Stimulated activated effector memory CD8-positive, alpha-beta T cell treated with anti-CD3 and anti-CD28 coated beads, Interleukin-12 subunit alpha, Interleukin-12 subunit beta, amount 100 ng/mL, for 72 hours (primary cell): ENCODE data around the gene GRID1.

Experiments
- ATAC-seq: fragments of 150-1000 bp; cut with Tn5 transposase; 2 replicates; pipeline ENCODE4 v1.10.0; 2021
- DNase-seq, 2 donors: peaks; one replicate each; pipeline ENCODE4 v3.0.0; 2021 to 2022; ENCODE audit warnings: low spot score in 2 of 2
- H3K27ac Mint-ChIP-seq: one replicate; pipeline ENCODE4 v1.8.0; 2022; ENCODE audit warnings: mild to moderate bottlenecking, mixed read lengths
- H3K36me3 Mint-ChIP-seq: one replicate; pipeline ENCODE4 v1.8.0; 2022; ENCODE audit warnings: mild to moderate bottlenecking, mixed read lengths
- H3K4me1 Mint-ChIP-seq: one replicate; pipeline ENCODE4 v1.8.0; 2022; ENCODE audit warnings: mixed read lengths
- H3K4me3 Mint-ChIP-seq: one replicate; pipeline ENCODE4 v1.8.0; 2022; ENCODE audit warnings: mild to moderate bottlenecking, mixed read lengths
- H3K9me3 Mint-ChIP-seq: one replicate; pipeline ENCODE4 v1.8.0; 2022; ENCODE audit warnings: mixed read lengths

GRID1 gene

GRCh38 chr10:86219271-86219670 lies 147.3 kb downstream of the GRID1 start:
- ATAC-seq: no peak
- Mint-ChIP-seq H3K27ac (no peak overlapping the region), H3K4me3 (no peak overlapping the region), H3K36me3 (no peaks in the 10 kb centered on the region), H3K9me3 (no peaks in the 10 kb centered on the region), H3K4me1 (no peaks in the 10 kb centered on the region)
- no peak for DNase-seq

GRCh38 chr10:86218842-86219241 lies 147.8 kb downstream of the GRID1 start:
- no peak overlapping the region for H3K27ac Mint-ChIP-seq
- H3K9me3 Mint-ChIP-seq: no peaks in the 10 kb centered on the region
- DNase-seq (no peak), ATAC-seq (no peak)
- no peak overlapping the region for H3K4me3 Mint-ChIP-seq
- no peaks in the 10 kb centered on the region for H3K4me1 Mint-ChIP-seq
- no peaks in the 10 kb centered on the region for H3K36me3 Mint-ChIP-seq

- Mint-ChIP-seq H3K9me3 (no peaks in the 10 kb centered on the region), H3K27ac (no peak overlapping the region), H3K4me1 (no peaks in the 10 kb centered on the region), H3K4me3 (no peak overlapping the region), H3K36me3 (no peaks in the 10 kb centered on the region)
- DNase-seq (no peak), ATAC-seq (no peak)
Measured at GRCh38 chr10:86218160-86218559, 148.4 kb downstream of the GRID1 start.

GRCh38 chr10:86217371-86218080 lies 149.1 kb downstream of the GRID1 start:
- no peak overlapping the region for H3K4me3 Mint-ChIP-seq
- no peaks in the 10 kb centered on the region for H3K36me3 Mint-ChIP-seq
- no peak overlapping the region for H3K27ac Mint-ChIP-seq
- H3K4me1 Mint-ChIP-seq: no peaks in the 10 kb centered on the region
- no peak for DNase-seq
- no peak for ATAC-seq
- no peaks in the 10 kb centered on the region for H3K9me3 Mint-ChIP-seq

- no peak for DNase-seq
- H3K9me3 Mint-ChIP-seq: no peaks in the 10 kb centered on the region
- ATAC-seq: no peak
- H3K4me3 Mint-ChIP-seq: no peak overlapping the region
- H3K27ac Mint-ChIP-seq: no peak overlapping the region
- H3K4me1 Mint-ChIP-seq: no peaks in the 10 kb centered on the region
- H3K36me3 Mint-ChIP-seq: no peaks in the 10 kb centered on the region
Measured at GRCh38 chr10:86216886-86217285, 149.7 kb downstream of the GRID1 start.

- Mint-ChIP-seq H3K27ac (no peak overlapping the region), H3K4me3 (no peak overlapping the region), H3K36me3 (no peaks in the 10 kb centered on the region), H3K9me3 (no peaks in the 10 kb centered on the region), H3K4me1 (no peaks in the 10 kb centered on the region)
- ATAC-seq (no peak), DNase-seq (no peak)
Measured at GRCh38 chr10:86215712-86216111, 150.9 kb downstream of the GRID1 start.

- Mint-ChIP-seq H3K9me3 (no peaks in the 10 kb centered on the region), H3K36me3 (no peaks in the 10 kb centered on the region), H3K4me3 (no peak overlapping the region)
Measured at GRCh38 chr10:86215046-86215445, 151.5 kb downstream of the GRID1 start.

GRCh38 chr10:86213148-86213547 lies 153.4 kb downstream of the GRID1 start:
- ATAC-seq (no peak), DNase-seq (no peak)
- Mint-ChIP-seq H3K9me3 (no peaks in the 10 kb centered on the region), H3K4me3 (no peak overlapping the region), H3K27ac (no peak overlapping the region), H3K36me3 (no peaks in the 10 kb centered on the region), H3K4me1 (no peaks in the 10 kb centered on the region)

More at GRCh38 chr10:86215046-86215445, 151.5 kb downstream of the GRID1 start:
- Mint-ChIP-seq H3K27ac (no peak overlapping the region), H3K4me1 (no peaks in the 10 kb centered on the region)
- no peak for ATAC-seq
- DNase-seq: no peak

- Mint-ChIP-seq H3K27ac (no peak overlapping the region), H3K9me3 (no peaks in the 10 kb centered on the region), H3K4me3 (no peak overlapping the region), H3K36me3 (no peaks in the 10 kb centered on the region), H3K4me1 (no peaks in the 10 kb centered on the region)
- ATAC-seq: no peak
- DNase-seq: no peak
Measured at GRCh38 chr10:86212391-86212700, 154.2 kb downstream of the GRID1 start.

GRCh38 chr10:86211691-86212390 lies 154.8 kb downstream of the GRID1 start:
- Mint-ChIP-seq H3K9me3 (no peaks in the 10 kb centered on the region), H3K4me3 (no peak overlapping the region), H3K4me1 (no peaks in the 10 kb centered on the region), H3K27ac (no peak overlapping the region), H3K36me3 (no peaks in the 10 kb centered on the region)
- DNase-seq: no peak
- no peak for ATAC-seq

- no peak for DNase-seq
- Mint-ChIP-seq H3K4me1 (no peaks in the 10 kb centered on the region), H3K36me3 (no peaks in the 10 kb centered on the region), H3K27ac (no peak overlapping the region), H3K4me3 (no peak overlapping the region), H3K9me3 (no peaks in the 10 kb centered on the region)
- ATAC-seq: no peak
Measured at GRCh38 chr10:86210416-86210815, 156.2 kb downstream of the GRID1 start.

GRCh38 chr10:86209726-86210125 lies 156.9 kb downstream of the GRID1 start:
- no peak for DNase-seq
- Mint-ChIP-seq H3K27ac (no peak overlapping the region), H3K4me1 (no peaks in the 10 kb centered on the region), H3K4me3 (no peak overlapping the region), H3K36me3 (no peaks in the 10 kb centered on the region), H3K9me3 (no peaks in the 10 kb centered on the region)
- ATAC-seq: no peak

GRCh38 chr10:86207226-86207625 lies 159.4 kb downstream of the GRID1 start:
- Mint-ChIP-seq H3K4me1 (no peaks in the 10 kb centered on the region), H3K27ac (no peak overlapping the region), H3K9me3 (no peaks in the 10 kb centered on the region), H3K4me3 (no peak overlapping the region), H3K36me3 (no peaks in the 10 kb centered on the region)
- ATAC-seq: no peak
- DNase-seq: no peak

GRCh38 chr10:86206240-86206579 lies 160.4 kb downstream of the GRID1 start:
- DNase-seq (no peak), ATAC-seq (no peak)
- Mint-ChIP-seq H3K4me3 (no peak overlapping the region), H3K36me3 (no peaks in the 10 kb centered on the region), H3K4me1 (no peaks in the 10 kb centered on the region), H3K9me3 (no peaks in the 10 kb centered on the region), H3K27ac (no peak overlapping the region)

- Mint-ChIP-seq H3K27ac (no peak overlapping the region), H3K4me1 (no peaks in the 10 kb centered on the region), H3K4me3 (no peak overlapping the region), H3K9me3 (no peaks in the 10 kb centered on the region), H3K36me3 (no peaks in the 10 kb centered on the region)
- ATAC-seq (no peak), DNase-seq (no peak)
Measured at GRCh38 chr10:86205306-86206239, 161.0 kb downstream of the GRID1 start.
